ENCODE results near the gene ING5.
"Not testable (repeated sequence)": the region's sequence is repeated elsewhere in the genome, so short reads cannot be mapped to it uniquely, and the experiment has no call there.

ING5 gene

GRCh38 chr2:241706537-241706936 is 4.7 kb downstream of the ING5 start:
- no peak for DNase-seq (ENCODE audit: low spot score)

- DNase-seq (ENCODE audit: low spot score), result no peak
These were observed 7.0 kb downstream of the ING5 start for GRCh38 chr2:241708879-241709278.

- DNase-seq (ENCODE audit: low spot score), result no peak
These were observed 17.3 kb downstream of the ING5 start for GRCh38 chr2:241719093-241719492.

- no peak for DNase-seq (ENCODE audit: low spot score)
These were observed 18.3 kb downstream of the ING5 start for GRCh38 chr2:241720099-241720498.

- DNase-seq (ENCODE audit: low spot score), result no peak
These were observed 18.7 kb downstream of the ING5 start for GRCh38 chr2:241720560-241720959.

- DNase-seq (ENCODE audit: low spot score), result no peak
These were observed 20.0 kb downstream of the ING5 start for GRCh38 chr2:241721852-241722251.

- no peak for DNase-seq (ENCODE audit: low spot score)
These were observed 21.1 kb downstream of the ING5 start for GRCh38 chr2:241722896-241723454.

GRCh38 chr2:241724259-241724974 is 22.6 kb downstream of the ING5 start:
- no peak for DNase-seq (ENCODE audit: low spot score)

- DNase-seq (ENCODE audit: low spot score), result no peak
These were observed 23.4 kb downstream of the ING5 start for GRCh38 chr2:241724975-241725870.

GRCh38 chr2:241726459-241726858 is 24.6 kb downstream of the ING5 start:
- no peak for DNase-seq (ENCODE audit: low spot score)

GRCh38 chr2:241728000-241728399 is 26.2 kb downstream of the ING5 start:
- no peak for DNase-seq (ENCODE audit: low spot score)

- DNase-seq (ENCODE audit: low spot score), result no peak
These were observed 26.8 kb downstream of the ING5 start for GRCh38 chr2:241728627-241729026.

- DNase-seq (ENCODE audit: low spot score), result no peak
These were observed 28.0 kb downstream of the ING5 start for GRCh38 chr2:241729868-241730267.

- no peak for DNase-seq (ENCODE audit: low spot score)
These were observed 28.9 kb downstream of the ING5 start for GRCh38 chr2:241730671-241731293.

- DNase-seq (ENCODE audit: low spot score), result not testable (repeated sequence)
These were observed 30.8 kb downstream of the ING5 start for GRCh38 chr2:241732513-241733186.

GRCh38 chr2:241733391-241734207 is 31.8 kb downstream of the ING5 start:
- DNase-seq (ENCODE audit: low spot score), result no peak

- no peak for DNase-seq (ENCODE audit: low spot score)
These were observed 32.3 kb downstream of the ING5 start for GRCh38 chr2:241734208-241734466.

GRCh38 chr2:241734467-241735208 is 32.8 kb downstream of the ING5 start, which contains the start of gene D2HGDH:
TSS of gene D2HGDH (plus strand) at chr2:241734630. CDS start at chr2:241735225, 595 bp downstream.
- DNase-seq (ENCODE audit: low spot score), result peak; percentile 98

GRCh38 chr2:241736111-241736510 is 34.3 kb downstream of the ING5 start:
- no peak for DNase-seq (ENCODE audit: low spot score)

GRCh38 chr2:241738040-241738686 is 36.3 kb downstream of the ING5 start:
- DNase-seq (ENCODE audit: low spot score), result no peak
